GM19324 (cell line): ENCODE data around the gene ADCY1.

ENCODE experiments used
- ATAC-seq: cut with Tn5 transposase; IDR thresholded peaks from one replicate; pipeline ENCODE4 v1.9.1; 2021; ENCODE audit warnings: mild to moderate bottlenecking, moderate library complexity; ENCODE audit not compliant: unreplicated experiment, low FRiP score

Gene ADCY1

GRCh38 chr7:45649560-45650346 lies 75.6 kb downstream of the ADCY1 start:
- no peak for ATAC-seq

- no peak for ATAC-seq
Measured at GRCh38 chr7:45650404-45651394, 76.5 kb downstream of the ADCY1 start.

DNA sequence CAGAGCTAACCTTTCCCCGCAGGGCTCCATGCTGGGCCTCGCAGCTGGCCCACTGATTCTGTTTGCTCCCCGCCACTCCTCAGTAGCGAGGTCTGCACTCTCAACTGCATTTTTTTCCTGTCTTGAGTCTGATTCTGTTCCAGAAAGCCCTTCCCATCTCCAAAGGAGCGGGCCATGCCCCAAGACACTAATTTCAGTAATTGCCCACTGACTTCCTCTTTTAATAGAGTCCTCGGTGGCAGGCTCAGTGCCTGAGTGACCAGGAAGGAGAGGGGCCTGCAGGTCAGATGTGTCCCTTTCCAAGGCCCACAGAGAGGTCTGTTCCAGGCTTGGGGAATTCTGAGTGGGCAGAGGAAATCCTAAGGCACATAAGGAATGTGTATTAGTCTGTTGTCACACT lies 77.4 kb downstream of the ADCY1 start:
- no peak for ATAC-seq

DNA sequence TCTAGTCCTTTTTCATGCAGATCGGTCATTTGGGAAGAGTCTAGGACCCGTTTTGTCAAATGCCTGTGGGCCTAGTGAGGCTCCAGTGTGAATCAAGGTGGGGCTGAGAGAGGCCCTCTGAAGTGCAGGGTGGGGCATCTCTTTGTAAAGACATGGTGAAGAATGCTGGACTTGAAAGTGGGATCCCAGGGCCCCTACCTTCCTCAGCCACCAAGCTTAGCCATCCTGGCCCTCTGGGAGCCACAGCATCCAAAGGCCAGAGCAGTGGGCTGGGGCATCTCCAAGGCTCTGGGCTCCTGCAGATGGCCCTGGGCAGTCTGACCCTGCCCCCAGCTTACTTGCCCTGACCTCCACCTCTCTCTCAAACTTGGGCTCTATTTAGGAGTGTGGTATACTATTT lies 78.5 kb downstream of the ADCY1 start:
- no peak for ATAC-seq

DNA sequence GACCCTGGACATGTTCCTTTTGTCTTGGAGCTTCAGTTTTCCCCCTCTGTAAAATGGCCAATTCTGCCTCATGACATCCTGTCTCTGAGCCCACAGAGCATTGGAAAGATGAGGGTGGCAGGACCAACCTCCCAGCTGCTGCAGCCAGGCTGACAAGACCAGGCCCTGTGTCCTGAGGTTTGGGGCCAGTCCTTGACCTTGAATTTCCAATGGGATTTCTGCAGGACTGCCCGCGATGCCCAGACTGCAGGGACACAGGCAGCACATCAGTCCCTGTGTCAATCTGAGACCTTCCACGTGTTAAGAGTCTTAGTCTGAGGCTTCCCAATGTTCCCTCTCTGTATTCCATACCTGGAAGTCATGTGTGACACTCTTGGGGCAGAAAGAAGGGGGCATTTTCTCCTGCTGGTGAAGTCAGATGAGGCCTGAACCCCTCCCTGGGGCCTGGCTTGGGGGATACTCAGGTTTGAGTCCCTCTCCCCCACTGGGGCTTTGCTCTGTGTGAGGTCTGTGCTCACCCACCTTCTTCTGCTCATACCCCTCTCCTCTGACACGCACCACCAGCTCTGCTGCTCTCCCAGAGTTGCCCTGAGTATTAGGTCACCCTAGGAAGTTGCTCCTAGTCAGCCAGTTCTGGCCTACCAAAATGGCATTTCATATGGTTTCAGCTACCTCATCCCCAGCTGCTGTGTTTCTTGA lies 79.2 kb downstream of the ADCY1 start:
- ATAC-seq = no peak

DNA sequence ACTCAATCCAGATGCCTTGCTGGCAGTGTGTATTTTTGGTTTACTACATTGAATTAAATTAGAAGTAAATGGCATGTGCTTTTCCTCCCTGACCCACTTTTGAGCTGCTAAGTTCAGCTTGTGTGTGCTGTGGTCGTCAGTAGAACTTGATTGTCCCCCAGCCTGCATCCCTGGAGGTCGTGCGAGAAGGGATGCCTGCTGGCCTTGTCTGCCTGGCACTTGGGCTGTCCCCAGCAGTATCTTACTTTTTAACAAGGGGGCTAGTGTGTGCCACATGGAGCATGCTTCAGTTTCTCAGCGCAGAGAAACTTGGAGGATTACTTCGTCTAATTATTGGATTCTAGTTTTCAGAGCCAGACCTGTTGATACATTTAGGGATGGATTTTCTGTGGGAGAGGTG lies 80.2 kb downstream of the ADCY1 start:
- ATAC-seq = no peak

- ATAC-seq = no peak
Measured at GRCh38 chr7:45655539-45655938, 81.4 kb downstream of the ADCY1 start.

- ATAC-seq = no peak
Measured at GRCh38 chr7:45656431-45656830, 82.3 kb downstream of the ADCY1 start.

DNA sequence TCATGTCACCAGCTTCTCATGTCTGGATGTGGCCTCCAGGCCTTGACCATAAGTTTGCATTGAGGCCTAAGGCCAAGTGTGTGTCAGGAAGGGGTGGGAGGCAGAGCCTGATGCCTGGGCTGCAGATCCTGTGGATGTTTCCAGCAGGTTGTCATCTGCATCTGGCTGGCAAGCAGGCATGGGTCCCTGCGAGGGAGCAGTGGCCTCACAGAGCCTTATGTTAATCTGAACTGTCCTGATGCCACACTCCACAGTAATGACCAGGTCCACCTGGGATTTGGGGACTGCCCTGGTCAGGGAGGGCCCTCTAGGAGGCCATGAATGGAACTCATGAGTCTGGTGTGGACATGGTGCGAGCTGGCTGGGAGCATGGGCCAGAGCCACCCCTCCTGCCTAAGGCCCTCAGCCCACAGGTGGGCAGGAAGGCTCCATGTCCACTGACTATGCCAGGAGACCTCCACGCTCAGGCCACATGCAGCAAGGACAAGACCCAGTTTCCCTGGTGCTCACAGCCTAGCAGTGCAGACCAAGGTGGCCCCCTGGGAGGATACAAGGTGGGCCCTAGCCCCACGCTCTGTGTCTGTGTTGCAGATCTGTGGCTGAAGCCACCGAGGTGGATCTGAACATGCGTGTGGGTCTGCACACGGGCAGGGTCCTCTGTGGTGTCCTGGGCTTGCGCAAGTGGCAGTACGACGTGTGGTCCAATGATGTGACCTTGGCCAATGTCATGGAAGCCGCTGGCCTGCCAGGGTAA lies 83.1 kb downstream of the ADCY1 start:
- ATAC-seq = no peak

- no peak for ATAC-seq
Measured at GRCh38 chr7:45657890-45658715, 83.9 kb downstream of the ADCY1 start.

DNA sequence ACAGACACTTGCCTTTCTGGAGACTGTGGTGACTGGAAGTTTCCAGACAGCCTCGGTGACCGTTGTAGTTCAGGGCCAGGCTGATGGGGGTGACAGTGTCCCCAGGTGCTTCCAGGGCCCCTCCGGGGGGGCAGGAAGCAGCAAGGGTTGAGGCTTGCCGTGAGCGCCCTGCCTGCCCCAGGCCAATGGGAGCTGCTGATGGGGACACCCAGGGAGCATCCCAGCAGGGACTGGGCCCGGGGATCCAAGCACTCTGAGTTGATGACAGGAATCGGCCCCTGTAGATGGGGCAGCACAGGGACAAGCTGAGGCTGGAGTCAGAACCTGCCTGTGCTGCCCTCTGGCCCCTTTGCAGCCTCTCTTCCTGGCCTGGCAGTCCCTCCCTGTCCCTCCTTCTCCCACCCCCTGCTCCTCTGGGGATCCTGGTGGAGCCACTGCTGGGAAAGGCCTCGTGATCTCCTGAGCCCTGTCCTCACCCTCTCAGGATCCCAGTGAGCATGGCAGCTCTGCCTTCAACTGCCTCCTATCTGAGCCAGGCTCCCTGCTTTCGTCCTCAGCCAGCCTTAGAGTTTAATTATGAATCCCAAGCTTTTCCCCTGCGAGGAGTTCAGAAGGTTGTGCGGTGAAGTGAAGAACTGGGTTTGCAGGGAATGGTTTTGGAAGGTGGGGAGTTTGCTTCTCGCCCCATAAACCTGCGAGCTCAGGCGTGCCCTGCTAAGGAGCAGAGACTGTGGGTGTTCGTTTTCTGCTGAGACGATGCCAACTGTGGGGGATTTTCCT lies 84.7 kb downstream of the ADCY1 start:
- no peak for ATAC-seq

DNA sequence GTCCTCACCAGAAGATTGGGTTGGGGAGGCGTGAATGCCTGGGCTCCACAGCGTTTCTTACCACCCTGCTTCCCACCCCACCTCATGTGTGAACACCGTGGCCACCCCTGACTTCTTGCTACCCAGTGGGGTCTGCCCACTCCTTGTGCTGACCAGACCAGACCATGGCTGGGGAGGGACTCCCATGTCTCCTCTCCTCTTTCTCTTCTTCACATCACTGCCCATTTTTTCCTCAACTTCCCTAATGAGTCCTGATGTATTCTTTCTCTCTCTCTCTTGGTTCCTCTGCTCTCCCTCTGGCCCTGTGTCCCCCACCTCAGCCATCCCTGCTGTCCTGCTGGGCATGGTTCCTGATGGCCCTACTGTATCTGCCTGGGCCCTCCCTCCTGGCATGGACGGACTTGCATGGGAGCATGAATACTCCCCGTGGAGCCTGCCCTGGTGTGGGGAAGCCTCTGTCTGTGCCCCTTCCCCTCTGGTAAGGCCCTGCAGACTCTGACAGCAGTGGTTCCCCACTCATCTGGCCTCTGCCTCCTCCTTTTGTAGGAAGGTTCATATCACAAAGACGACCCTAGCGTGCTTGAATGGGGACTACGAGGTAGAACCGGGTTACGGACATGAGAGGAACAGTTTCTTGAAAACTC lies 85.5 kb downstream of the ADCY1 start:
- ATAC-seq = no peak

DNA sequence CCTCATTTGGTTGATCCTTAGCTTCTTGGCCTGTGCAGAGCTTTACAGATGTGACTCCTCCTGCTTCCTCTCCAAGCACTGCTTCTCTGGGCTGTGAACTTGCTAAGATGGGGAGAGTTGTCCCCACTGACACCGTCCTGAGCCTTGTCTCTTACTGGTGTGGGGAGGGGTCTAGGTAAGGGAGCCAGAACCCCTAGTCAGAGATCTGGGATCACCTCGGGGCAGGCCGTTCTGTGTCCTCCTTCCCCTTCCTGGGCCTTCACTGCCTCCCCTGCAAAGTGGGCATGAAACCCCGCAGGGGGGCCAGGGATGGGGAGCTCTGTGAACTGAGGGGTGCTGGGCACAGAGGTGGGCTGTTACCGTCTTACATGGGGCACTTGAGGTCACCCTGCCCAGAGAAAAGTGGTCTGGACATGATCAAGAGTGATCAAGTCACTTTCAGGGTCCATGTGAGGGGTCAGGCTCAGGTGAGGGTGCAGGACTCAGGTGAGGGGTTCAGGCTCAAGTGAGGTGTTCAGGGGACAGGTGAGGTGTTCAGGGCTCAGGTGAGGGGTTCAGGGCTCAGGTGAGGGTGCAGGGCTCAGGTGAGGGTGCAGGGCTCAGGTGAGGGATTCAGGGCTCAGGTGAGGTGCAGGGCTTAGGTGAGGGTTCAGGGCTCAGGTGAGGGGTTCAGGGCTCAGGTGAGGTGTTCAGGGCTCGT lies 86.2 kb downstream of the ADCY1 start:
- no peak for ATAC-seq

GRCh38 chr7:45660901-45661211 lies 86.7 kb downstream of the ADCY1 start:
- ATAC-seq = no peak

GRCh38 chr7:45661302-45661995 lies 87.3 kb downstream of the ADCY1 start:
- no peak for ATAC-seq

DNA sequence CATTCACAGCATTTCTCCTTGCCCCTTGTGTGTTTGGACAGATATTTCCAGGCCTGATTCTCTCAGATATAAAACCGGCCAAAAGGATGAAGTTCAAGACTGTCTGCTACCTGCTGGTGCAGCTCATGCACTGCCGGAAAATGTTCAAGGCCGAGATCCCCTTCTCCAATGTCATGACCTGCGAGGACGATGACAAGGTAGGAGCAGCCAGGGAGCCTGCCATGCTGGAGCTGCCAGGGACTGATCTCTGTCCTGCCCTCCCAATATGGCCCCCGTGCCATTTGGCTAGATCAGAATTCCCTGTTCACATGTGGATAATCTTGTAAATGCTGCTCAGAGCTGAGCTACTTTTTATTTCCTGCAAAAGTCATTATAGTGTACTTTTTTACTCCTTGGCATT lies 87.8 kb downstream of the ADCY1 start:
- ATAC-seq = no peak

GRCh38 chr7:45662540-45663166 lies 88.5 kb downstream of the ADCY1 start:
- ATAC-seq = no peak
